K562 (cell line): ENCODE measurements around the gene CLSTN1. TPM values are rescaled to one million over a fixed set of nuclear protein-coding genes. Genes with fewer than 3 reads are reported as not detected.

ENCODE experiments used
- ATAC-seq: fragments of 200-7000 bp; cut with Tn5 transposase; 3 replicates; pipeline ENCODE4 v1.9.1; 2020; ENCODE audit warnings: moderate library complexity
- BruUV-seq: library from RNA; stranded (reverse); fragments of 400-500 nt; replicated peaks from 2 replicates; lab custom pipeline; 2021; lab: Mats Ljungman, UMichigan
- CTCF ChIA-PET: fragments of 300-600 bp; formaldehyde crosslinking; extraction: SDS; loops from one replicate; lab custom pipeline; 2021; ENCODE audit warnings: low intra/inter-chr PET ratio; lab: Yijun Ruan, JAX
- POLR2A ChIA-PET: fragments of 300-600, 350-650 bp; sonication (Branson Sonifier 250); formaldehyde crosslinking; extraction: SDS; loops from one replicate; lab custom pipeline; 2021; ENCODE audit warnings: antibody characterized with exemption, inconsistent platforms; lab: Yijun Ruan, JAX
- DNase-seq, 4 experiments: peaks; one replicate each; pipeline versions ENCODE4 v3.0.0 to v3.0.0-alpha.2; 2011 to 2018; ENCODE audit warnings: low spot score in 3 of 4, mixed read lengths in 3 of 4; ENCODE audit errors: extremely low read depth in 1 of 4
- FAIRE-seq: peaks from 2 replicates; lab custom pipeline; 2011; peaks lifted over from hg19 to GRCh38; lab: Jason Lieb, UNC
- H2AFZ ChIP-seq: 2 replicates; pipeline ENCODE4 v1.6.0; 2011; ENCODE audit warnings: low read depth, low read length, control low read depth, inconsistent platforms
- H3K27ac ChIP-seq: fragments of 200-600 bp; 3 replicates; pipeline ENCODE4 v1.8.0; 2011; ENCODE audit warnings: low read depth, mild to moderate bottlenecking, control low read depth, inconsistent platforms, low read length, moderate library complexity, mixed read lengths; ENCODE audit errors: extremely low read depth
- H3K27me3 ChIP-seq, 2 experiments: fragments of 300-600 bp in 1 of 2; 2 replicates in 1 of 2; 3 replicates in 1 of 2; pipeline versions ENCODE4 v1.6.0 to v1.8.0; 2011; ENCODE audit warnings: inconsistent platforms in 2 of 2, low read length in 2 of 2, mild to moderate bottlenecking in 1 of 2, mixed read lengths in 1 of 2, moderate library complexity in 1 of 2; ENCODE audit not compliant: control insufficient read depth in 2 of 2, insufficient read depth in 2 of 2
- H3K36me3 ChIP-seq: fragments of 300-600 bp; 3 replicates; pipeline ENCODE4 v1.8.0; 2011; ENCODE audit warnings: mild to moderate bottlenecking, low read length, inconsistent platforms; ENCODE audit not compliant: control insufficient read depth, insufficient read depth
- H3K4me1 ChIP-seq, 2 experiments: fragments of 200-600 bp in 1 of 2; replicated peaks in 1 of 2; 2 replicates in 1 of 2; 3 replicates in 1 of 2; pipeline versions ENCODE4 v1.5.1 to v1.8.0; 2011; ENCODE audit warnings: inconsistent platforms in 2 of 2, low read length in 2 of 2, mild to moderate bottlenecking in 1 of 2, mixed read lengths in 1 of 2, moderate library complexity in 1 of 2; ENCODE audit not compliant: control insufficient read depth in 2 of 2, insufficient read depth in 2 of 2
- H3K4me2 ChIP-seq: 2 replicates; pipeline ENCODE4 v1.6.1; 2011; ENCODE audit warnings: low read length, control low read depth, inconsistent platforms, mixed read lengths; ENCODE audit not compliant: insufficient read depth
- H3K4me3 ChIP-seq: fragments of 200-600 bp; sonication (generic), shearing (Covaris generic); 2 replicates; pipeline ENCODE4 v1.5.1; 2016; ENCODE audit warnings: control low read depth, inconsistent platforms
- H3K79me2 ChIP-seq: fragments of 200-600 bp; 3 replicates; pipeline ENCODE4 v1.8.0; 2011; ENCODE audit warnings: low read length, inconsistent platforms; ENCODE audit not compliant: control insufficient read depth, insufficient read depth
- H3K9ac ChIP-seq, 2 experiments: 2 replicates each; pipeline versions ENCODE4 v1.6.0 to v1.6.1; 2011; ENCODE audit warnings: low read depth in 2 of 2, low read length in 2 of 2, control low read depth in 1 of 2, inconsistent platforms in 1 of 2, mild to moderate bottlenecking in 1 of 2, mixed read lengths in 1 of 2; ENCODE audit not compliant: insufficient read depth in 1 of 2
- H3K9me1 ChIP-seq: one replicate; pipeline ENCODE4 v1.6.0; 2011; ENCODE audit warnings: inconsistent platforms, mild to moderate bottlenecking, low read length, moderate library complexity; ENCODE audit not compliant: control insufficient read depth, insufficient read depth
- H3K9me3 ChIP-seq: replicated peaks from 2 replicates; pipeline ENCODE4 v1.5.1; 2011; ENCODE audit warnings: low read depth, low read length, inconsistent platforms; ENCODE audit not compliant: control insufficient read depth, insufficient read depth
- H4K20me1 ChIP-seq: replicated peaks from 2 replicates; pipeline ENCODE4 v1.6.1; 2011; ENCODE audit warnings: low read length, inconsistent platforms, mixed read lengths; ENCODE audit not compliant: control insufficient read depth, insufficient read depth
- ARID1B ChIP-seq: fragments of 450-650 bp; IDR thresholded peaks from 2 replicates; pipeline ENCODE4 v1.6.1; 2016; ENCODE audit warnings: antibody characterized with exemption, mild to moderate bottlenecking, inconsistent platforms
- ATF7 ChIP-seq: fragments of 450-650 bp; IDR thresholded peaks from 2 replicates; pipeline ENCODE4 v1.7.1; 2014; ENCODE audit warnings: mild to moderate bottlenecking, moderate library complexity
- BACH1 ChIP-seq: fragments of 200-800 bp; sonication (Bioruptor generic); IDR thresholded peaks from 2 replicates; pipeline ENCODE4 v1.6.1; 2016; ENCODE audit warnings: missing genetic modification characterization, missing compliant biosample characterization
- GABPA ChIP-seq: fragments of 200-800 bp; sonication (Bioruptor generic); conservative IDR thresholded peaks from 2 replicates; pipeline ENCODE4 v1.6.1; 2016; ENCODE audit warnings: low read depth, missing genetic modification characterization, missing compliant biosample characterization
- GABPB1 ChIP-seq: sonication (generic); formaldehyde crosslinking; IDR thresholded peaks from 2 replicates; pipeline ENCODE4 v1.8.0; 2022; ENCODE audit warnings: mild to moderate bottlenecking, missing genetic modification reagents
- HMG20A ChIP-seq: fragments of 450-650 bp; formaldehyde crosslinking; conservative IDR thresholded peaks from 2 replicates; pipeline ENCODE4 v1.4.0; 2020; ENCODE audit warnings: mild to moderate bottlenecking, mixed read lengths
- MAFG ChIP-seq: fragments of 450-650 bp; conservative IDR thresholded peaks from 2 replicates; pipeline ENCODE4 v1.6.1; 2016; ENCODE audit warnings: missing genetic modification characterization, missing compliant biosample characterization
- MYC ChIP-seq, 2 experiments: fragments of 250-450 bp in 1 of 2; sonication (Bioruptor Pico) in 1 of 2; IDR thresholded peaks; 2 replicates each; pipeline versions ENCODE4 v1.5.1 to v1.6.1; 2012 to 2021; ENCODE audit warnings: low read depth in 2 of 2, borderline replicate concordance in 1 of 2, improper control_type of control experiment in 1 of 2, low read length in 1 of 2, mild to moderate bottlenecking in 1 of 2, moderate library complexity in 1 of 2
- NFE2 ChIP-seq: IDR thresholded peaks from 2 replicates; pipeline ENCODE4 v1.6.1; 2014; ENCODE audit warnings: antibody characterized with exemption, low read depth
- NFIC ChIP-seq: fragments of 450-650 bp; IDR thresholded peaks from 2 replicates; pipeline ENCODE4 v1.6.1; 2017; ENCODE audit warnings: mild to moderate bottlenecking, inconsistent platforms
- PHB2 ChIP-seq: fragments of 450-650 bp; IDR thresholded peaks from 2 replicates; pipeline ENCODE4 v1.6.1; 2017; ENCODE audit warnings: low read depth
- SIX5 ChIP-seq, 2 experiments: IDR thresholded peaks; 2 replicates each; pipeline ENCODE4 v1.6.1; 2011; ENCODE audit warnings: low read length in 2 of 2, borderline replicate concordance in 1 of 2, low read depth in 1 of 2, mild to moderate bottlenecking in 1 of 2, moderate library complexity in 1 of 2; ENCODE audit not compliant: insufficient read depth in 1 of 2
- THRAP3 ChIP-seq: fragments of 450-650 bp; IDR thresholded peaks from 2 replicates; pipeline ENCODE4 v1.6.1; 2016; ENCODE audit warnings: mild to moderate bottlenecking, inconsistent platforms, borderline replicate concordance
- ZEB2 ChIP-seq: fragments of 450-650 bp; IDR thresholded peaks from 2 replicates; pipeline ENCODE4 v1.6.1; 2016
- ZFP30 ChIP-seq: fragments of 250-450 bp; sonication (Bioruptor Pico); IDR thresholded peaks from 2 replicates; pipeline ENCODE4 v1.8.0; 2022; ENCODE audit warnings: moderate library complexity, mild to moderate bottlenecking, inconsistent platforms, borderline replicate concordance
- ZNF253 ChIP-seq: fragments of 250-450 bp; sonication (Bioruptor Pico); conservative IDR thresholded peaks from 2 replicates; pipeline ENCODE4 v1.6.1; 2021; ENCODE audit warnings: mild to moderate bottlenecking
- ZNF3 ChIP-seq: fragments of 250-450 bp; sonication (Bioruptor Pico); IDR thresholded peaks from 2 replicates; pipeline ENCODE4 v1.5.0; 2021; ENCODE audit warnings: mild to moderate bottlenecking, moderate library complexity
- ZNF384 ChIP-seq: IDR thresholded peaks from 2 replicates; pipeline ENCODE4 v1.6.1; 2012; ENCODE audit warnings: low read depth, low read length, improper control_type of control experiment
- WGBS: fragments of 100-300 bp; shearing (Covaris generic); methylation state at CpG from one replicate; pipeline ENCODE4 v1.1.6; 2016; ENCODE audit warnings: low coverage, mixed read lengths; ENCODE audit not compliant: insufficient coverage; ENCODE audit errors: missing lambda C conversion rate; 5-methylcytosine and 5-hydroxymethylcytosine counted together
- in situ Hi-C: fragments of 300-500 bp; cut with MboI; formaldehyde crosslinking; loops from 4 replicates; pipeline ENCODE4 v1.15.0; 2018; ENCODE audit warnings: inconsistent platforms, mixed read lengths
- intact Hi-C: fragments of 100-400 bp; cut with micrococcal nuclease; formaldehyde crosslinking; loops from 2 replicates; pipeline ENCODE4 v1.14.2; 2022
- polyA plus RNA-seq, 8 experiments: library from polyadenylated mRNA; depleted of rRNA in 4 of 8; stranded (reverse) in 5 of 8; unstranded in 3 of 8; fragments of >200 nt; fragmentation: Nextera tagmentation in 2 of 8; fragmentation: Illumina TruSeq in 1 of 8; extraction: Ambion mirVana in 2 of 8; extraction: Trizol in 1 of 8; gene quantifications; 2 replicates each; pipeline versions ENCODE4 v1.2.1 to v1.2.3, GENCODE V29; 2011 to 2014; ENCODE audit warnings: inconsistent platforms in 1 of 8, missing spikeins in 1 of 8
- total RNA-seq, 7 experiments: library from RNA; depleted of rRNA in 6 of 7; stranded (reverse); fragments of >200 nt in 6 of 7; fragmentation: Illumina TruSeq in 2 of 7; extraction: Trizol in 2 of 7; gene quantifications; 2 replicates each; pipeline versions ENCODE4 v1.2.1 to v1.2.3, GENCODE V29; 2011 to 2021; ENCODE audit warnings: low replicate concordance in 1 of 7
- TF ChIP-seq, protein P1 (sequence below): IDR thresholded peaks from 3 replicates; pipeline ENCODE4 v1.6.1; 2011; ENCODE audit warnings: borderline replicate concordance, mild to moderate bottlenecking, moderate library complexity; ENCODE audit not compliant: insufficient read length; ENCODE audit errors: extremely low read depth
- TF ChIP-seq, protein P2 (sequence below): fragments of 450-650 bp; formaldehyde crosslinking; IDR thresholded peaks from 2 replicates; pipeline ENCODE4 v1.4.0; 2020; ENCODE audit warnings: mild to moderate bottlenecking, moderate library complexity

CLSTN1 gene
- total and polyA plus RNA-seq, 9 of the 15 experiments (the other 6 are each of a cell fraction or from before 2014, with no cell fraction given), result 1.1 to 32.5 (median 13.3) TPM

DNA sequence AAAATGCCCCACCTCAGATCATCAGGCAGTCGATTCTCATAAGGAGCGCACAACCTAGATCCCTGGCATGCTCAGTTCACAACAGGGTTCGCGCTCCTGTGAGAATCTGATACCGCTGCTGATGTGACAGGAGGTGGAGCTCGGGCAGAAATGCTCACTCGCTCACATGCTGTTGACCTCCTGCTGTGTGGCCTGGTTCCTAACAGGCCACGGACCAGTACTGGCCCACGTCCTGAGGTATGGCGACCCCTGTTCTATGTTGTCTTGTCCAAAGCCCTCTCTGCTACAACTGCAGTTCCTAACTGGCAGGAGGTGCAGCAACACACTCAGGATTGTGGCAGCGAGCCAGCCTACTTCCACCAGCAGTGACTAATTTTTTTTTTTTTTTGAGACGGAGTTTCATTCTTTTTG, 70.6 kb downstream of the CLSTN1 start:
- H3K9me1 ChIP-seq, result no peaks in the 10 kb centered on the region
- BruUV-seq, result no TSS peak
- H3K27me3 ChIP-seq, result no peaks in the 10 kb centered on the region
- ChIA-PET CTCF (no interaction called here), POLR2A (interaction anchor here (0.7 to 1.3 kb wide), 3 partner anchors 9 to 115 kb away, joined by 3 to 7 read pairs (median 3); no protein-coding TSS in a partner anchor)
- WGBS, result 14% methylated on average over 11 of the region's 12 CpGs
- peak overlapping the region; percentile 59 for H3K4me2 ChIP-seq
- H3K36me3 ChIP-seq, result peaks cover 13% of the 10 kb centered on the region; the same call in 1 of the 3 replicates
- no peak overlapping the region for H3K4me3 ChIP-seq
- peak in 2 of 4 experiments; percentile 30 to 71 for DNase-seq
- peak overlapping the region in 1 of 2 experiments; percentile 82; a peak in 2 of 4 replicates for H3K9ac ChIP-seq
- ATAC-seq, result peak; percentile 90
- H3K4me1 ChIP-seq, result peaks cover 7 to 8% of the 10 kb centered on the region in 2 experiments; a peak in 3 of 5 replicates
- in situ Hi-C loops (loop anchor here (10.0 kb wide), 1 partner anchor 1178 kb away; no protein-coding TSS in a partner anchor), intact Hi-C loops (no loop called here)
- 0 out of 3 replicates have a peak overlapping the region, but pooled peaks have one; percentile 19 for H3K27ac ChIP-seq
- H3K79me2 ChIP-seq, result no peaks in the 10 kb centered on the region
- no peaks in the 10 kb centered on the region for H4K20me1 ChIP-seq
- H2AFZ ChIP-seq, result peak overlapping the region; percentile 88
- peak; percentile 56 for FAIRE-seq
- H3K9me3 ChIP-seq, result no peaks in the 10 kb centered on the region
- TF ChIP-seq PHB2, result no peak
- TF ChIP-seq, protein P1, sequence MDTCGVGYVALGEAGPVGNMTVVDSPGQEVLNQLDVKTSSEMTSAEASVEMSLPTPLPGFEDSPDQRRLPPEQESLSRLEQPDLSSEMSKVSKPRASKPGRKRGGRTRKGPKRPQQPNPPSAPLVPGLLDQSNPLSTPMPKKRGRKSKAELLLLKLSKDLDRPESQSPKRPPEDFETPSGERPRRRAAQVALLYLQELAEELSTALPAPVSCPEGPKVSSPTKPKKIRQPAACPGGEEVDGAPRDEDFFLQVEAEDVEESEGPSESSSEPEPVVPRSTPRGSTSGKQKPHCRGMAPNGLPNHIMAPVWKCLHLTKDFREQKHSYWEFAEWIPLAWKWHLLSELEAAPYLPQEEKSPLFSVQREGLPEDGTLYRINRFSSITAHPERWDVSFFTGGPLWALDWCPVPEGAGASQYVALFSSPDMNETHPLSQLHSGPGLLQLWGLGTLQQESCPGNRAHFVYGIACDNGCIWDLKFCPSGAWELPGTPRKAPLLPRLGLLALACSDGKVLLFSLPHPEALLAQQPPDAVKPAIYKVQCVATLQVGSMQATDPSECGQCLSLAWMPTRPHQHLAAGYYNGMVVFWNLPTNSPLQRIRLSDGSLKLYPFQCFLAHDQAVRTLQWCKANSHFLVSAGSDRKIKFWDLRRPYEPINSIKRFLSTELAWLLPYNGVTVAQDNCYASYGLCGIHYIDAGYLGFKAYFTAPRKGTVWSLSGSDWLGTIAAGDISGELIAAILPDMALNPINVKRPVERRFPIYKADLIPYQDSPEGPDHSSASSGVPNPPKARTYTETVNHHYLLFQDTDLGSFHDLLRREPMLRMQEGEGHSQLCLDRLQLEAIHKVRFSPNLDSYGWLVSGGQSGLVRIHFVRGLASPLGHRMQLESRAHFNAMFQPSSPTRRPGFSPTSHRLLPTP, result no peak
- no peak for TF ChIP-seq MAFG (tag)
- TF ChIP-seq ZNF3 (CRISPR knock-in tag), result no peak
- TF ChIP-seq ZNF253 (CRISPR knock-in tag), result no peak
- peak; percentile 88 for TF ChIP-seq NFIC
- TF ChIP-seq ARID1B, result 0 out of 2 replicates have a peak, but pooled peaks have one; percentile 25
- no peak for TF ChIP-seq HMG20A
- TF ChIP-seq, protein P2, sequence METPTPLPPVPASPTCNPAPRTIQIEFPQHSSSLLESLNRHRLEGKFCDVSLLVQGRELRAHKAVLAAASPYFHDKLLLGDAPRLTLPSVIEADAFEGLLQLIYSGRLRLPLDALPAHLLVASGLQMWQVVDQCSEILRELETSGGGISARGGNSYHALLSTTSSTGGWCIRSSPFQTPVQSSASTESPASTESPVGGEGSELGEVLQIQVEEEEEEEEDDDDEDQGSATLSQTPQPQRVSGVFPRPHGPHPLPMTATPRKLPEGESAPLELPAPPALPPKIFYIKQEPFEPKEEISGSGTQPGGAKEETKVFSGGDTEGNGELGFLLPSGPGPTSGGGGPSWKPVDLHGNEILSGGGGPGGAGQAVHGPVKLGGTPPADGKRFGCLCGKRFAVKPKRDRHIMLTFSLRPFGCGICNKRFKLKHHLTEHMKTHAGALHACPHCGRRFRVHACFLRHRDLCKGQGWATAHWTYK (CRISPR knock-in tag), result no peak
- no peak for TF ChIP-seq THRAP3
- TF ChIP-seq GABPA (tag), result no peak
- no peak for TF ChIP-seq ZEB2
- no peak for TF ChIP-seq ZFP30 (CRISPR knock-in tag)
- peak; percentile 70 for TF ChIP-seq ZNF384
- TF ChIP-seq BACH1 (tag), result no peak
- 0 out of 2 replicates have a peak, but pooled peaks have one; percentile 19 for TF ChIP-seq MYC (IDR thresholded peaks at IDR 0.05; ENCODE audit: low read depth, low read length)
- no peak for TF ChIP-seq MYC (CRISPR knock-in tag; IDR thresholded peaks at IDR 0.05; ENCODE audit: borderline replicate concordance, low read depth)
- no peak for TF ChIP-seq GABPB1 (CRISPR knock-in tag)
- no peak for TF ChIP-seq SIX5 (IDR thresholded peaks at IDR 0.05; ENCODE audit: borderline replicate concordance in 1 of 2, insufficient read depth in 1 of 2, low read depth in 1 of 2, low read length in 2 of 2)
- TF ChIP-seq NFE2, result no peak
- no peak for TF ChIP-seq ATF7
